NCI-H1694 treated with DMSO at 0.1 percent for 48 hours (cell line): ENCODE results near the gene SMPX.

Source experiments
- DNase-seq: peaks from one replicate; lab custom pipeline; 2025; lab: John Stamatoyannopoulos, UW

Gene SMPX

GRCh38 chrX:21656587-21657317 is 101.2 kb downstream of the SMPX start:
- DNase-seq, result no peak
